ENCODE measurements around the gene KIAA1671. TPM values are rescaled to one million over a fixed set of nuclear protein-coding genes. Genes with fewer than 3 reads are reported as not detected.

KIAA1671 gene
- total and polyA plus RNA-seq, 2 of the 4 experiments (the other 2 are of a cell fraction) = 0.02 TPM; not detected in 1

- no peaks in the 10 kb centered on the region for H3K36me3 ChIP-seq (ENCODE audit: control insufficient read depth, insufficient read depth, low read length)
- no TSS peak for BruUV-seq (replicated peaks)
- H3K79me1 ChIP-seq (ENCODE audit: low read depth in 1 of 2, low read length in 2 of 2) = no peaks in the 10 kb centered on the region
- H3K18ac ChIP-seq (ENCODE audit: low read depth, low read length) = no peak overlapping the region
- no peak overlapping the region for H2BK20ac ChIP-seq (ENCODE audit: low read depth, low read length)
- H4K8ac ChIP-seq (ENCODE audit: low read depth in 2 of 2, low read length in 2 of 2) = no peak overlapping the region
- in situ Hi-C loops (cut with MboI; ENCODE audit: low sequenced_read_pairs) = no loop called here
- dilution Hi-C loops (cut with HindIII; ENCODE audit: low sequenced_read_pairs, unreplicated experiment) = no loop called here
- WGBS, 2 experiments (ENCODE audit: extremely low coverage in 2 of 2, insufficient read length in 1 of 2) = 80% methylated on average over 2 of the region's 8 CpGs; no CpG with 5 or more reads in 1 of the 2 experiments
- no peak overlapping the region for H4K5ac ChIP-seq (ENCODE audit: low read depth, low read length)
- no peak overlapping the region for H2BK15ac ChIP-seq (ENCODE audit: low read depth, low read length)
- H3K9ac ChIP-seq (ENCODE audit: low read depth, low read length) = no peak overlapping the region
- ChIA-PET CTCF (no interaction called here), POLR2A (ENCODE audit: unreplicated experiment) (no interaction called here)
- no peak overlapping the region for H2AK5ac ChIP-seq (ENCODE audit: low read depth, low read length)
- no peak overlapping the region for H3K4ac ChIP-seq (ENCODE audit: low read depth, low read length)
- no peaks in the 10 kb centered on the region for H3K9me1 ChIP-seq (ENCODE audit: insufficient read depth, low read length)
- no peak overlapping the region for H3K4me3 ChIP-seq (ENCODE audit: insufficient read depth, low read depth, low read length)
- H3K9me3 ChIP-seq (ENCODE audit: control insufficient read depth, insufficient read depth, low read length) = no peaks in the 10 kb centered on the region
- ATAC-seq (ENCODE audit: low read depth) (no peak), DNase-seq (no peak)
- no peaks in the 10 kb centered on the region for H3K4me1 ChIP-seq (ENCODE audit: control insufficient read depth, insufficient read depth, low read length)
- no peak overlapping the region for H3K4me2 ChIP-seq (ENCODE audit: low read depth, low read length)
- no peak overlapping the region for H2BK5ac ChIP-seq (ENCODE audit: low read depth, low read length, poor library complexity, severe bottlenecking)
- H3K14ac ChIP-seq (replicated peaks; ENCODE audit: low read depth, low read length) = no peak overlapping the region
- no peak overlapping the region for H2AK9ac ChIP-seq (replicated peaks; ENCODE audit: low read depth, low read length, poor library complexity)
- H4K91ac ChIP-seq (ENCODE audit: insufficient read depth, low read depth, low read length) = no peak overlapping the region
- intact Hi-C loops (cut with micrococcal nuclease) = no loop called here
- H2AFZ ChIP-seq (replicated peaks; ENCODE audit: low read length, poor library complexity) = no peak overlapping the region
- no peaks in the 10 kb centered on the region for H4K20me1 ChIP-seq (ENCODE audit: insufficient read depth, low read length)
- H2BK120ac ChIP-seq (ENCODE audit: low read depth, low read length) = no peak overlapping the region
- TF ChIP-seq MAZ (IDR thresholded peaks at IDR 0.05; ENCODE audit: borderline replicate concordance, low read depth, low read length) (no peak), CHD1 (IDR thresholded peaks at IDR 0.05; ENCODE audit: low read depth, low read length) (no peak), MAFK (IDR thresholded peaks at IDR 0.05; ENCODE audit: low read depth, low read length) (no peak), CTCF (conservative IDR thresholded peaks at IDR 0.05; ENCODE audit: low read depth, low read length) (no peak), ELK1 (IDR thresholded peaks at IDR 0.05; ENCODE audit: borderline replicate concordance, low read depth, low read length) (no peak), RAD21 (IDR thresholded peaks at IDR 0.05; ENCODE audit: low read length) (no peak), NFE2L2 (IDR thresholded peaks at IDR 0.05; ENCODE audit: low read depth, low read length) (no peak), MXI1 (IDR thresholded peaks at IDR 0.05; ENCODE audit: borderline replicate concordance, low read depth, low read length) (no peak), RFX5 (IDR thresholded peaks at IDR 0.05; ENCODE audit: low read depth, low read length) (no peak), SMC3 (IDR thresholded peaks at IDR 0.05; ENCODE audit: low read depth, low read length) (no peak), BHLHE40 (IDR thresholded peaks at IDR 0.05; ENCODE audit: low read depth, low read length) (no peak)
- no peak overlapping the region for H3K56ac ChIP-seq (ENCODE audit: extremely low read depth, insufficient read depth, low read length)
- H3K27ac ChIP-seq (ENCODE audit: insufficient read depth, low read length) = no peak overlapping the region
- H3K27me3 ChIP-seq (ENCODE audit: control insufficient read depth, insufficient read depth, low read length) = no peaks in the 10 kb centered on the region
- no peak overlapping the region for H3K23ac ChIP-seq (ENCODE audit: low read depth, low read length)
These were observed 85.7 kb downstream of the KIAA1671 start for GRCh38 chr22:25038239-25038638.
